PC-3 (cell line): ENCODE data around the gene HGS.

Source experiments
- CTCF ChIP-seq: fragments of 300-600 bp; sonication (generic); conservative IDR thresholded peaks from 2 replicates; pipeline ENCODE4 v1.5.1; 2017; ENCODE audit warnings: antibody characterized with exemption, low read depth, mild to moderate bottlenecking, low read length
- EZH2 ChIP-seq: fragments of 300-600 bp; sonication (generic); IDR thresholded peaks from one replicate; pipeline ENCODE4 v1.6.1; 2017; ENCODE audit warnings: antibody characterized with exemption, mild to moderate bottlenecking, low read length; ENCODE audit not compliant: unreplicated experiment

GRCh38 chr17:81680150-81680549, 3.7 kb upstream of the HGS start:
- TF ChIP-seq CTCF, result no peak
- TF ChIP-seq EZH2, result no peak
